NCI-H2081 (cell line): ENCODE measurements around the gene ROS1.
"Not testable (repeated sequence)": the region's sequence is repeated elsewhere in the genome, so short reads cannot be mapped to it uniquely, and the experiment has no call there.

Experiments used
- DNase-seq, 2 experiments: peaks; one replicate each; lab custom pipeline; 2025; lab: John Stamatoyannopoulos, UW

ROS1 gene

DNA sequence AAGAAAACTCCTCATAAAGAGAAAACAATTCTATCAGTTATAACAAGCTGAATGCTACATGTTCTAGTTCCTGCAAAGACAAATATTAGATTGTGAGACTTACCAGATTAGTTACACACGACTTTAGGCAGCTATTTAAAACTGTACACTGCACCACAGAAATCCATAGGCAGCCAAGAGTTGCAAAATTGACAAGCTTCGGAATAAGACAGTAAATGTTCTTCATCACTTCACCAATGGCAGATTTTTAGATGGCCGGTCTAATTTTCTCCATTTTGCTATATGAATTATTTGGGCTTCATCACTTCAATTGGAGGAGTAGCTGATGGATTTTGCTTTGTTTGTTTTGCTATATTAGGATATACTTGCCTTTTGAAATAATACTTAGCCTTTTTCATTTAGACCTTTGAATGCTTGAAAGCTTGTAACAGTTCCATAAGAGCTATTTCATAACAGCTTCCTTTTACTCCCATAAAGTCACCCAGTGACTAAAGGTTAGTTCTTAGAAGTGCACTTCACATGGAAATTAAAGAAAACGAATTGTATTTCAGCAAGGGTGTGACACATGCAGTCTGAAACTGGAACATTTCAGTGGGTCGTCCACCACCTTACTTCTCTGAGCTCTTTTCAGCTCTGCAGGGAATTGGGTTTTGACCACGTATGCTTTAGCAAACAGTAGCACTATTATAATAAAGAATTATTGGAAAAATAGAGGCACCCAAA lies at the start of gene ROS1:
Gene ROS1, minus strand, starts transcription at position 512 of the 723 bp plus-strand sequence. Its CDS starts 286 bp downstream, at position 226.
- DNase-seq, result no peak

DNA sequence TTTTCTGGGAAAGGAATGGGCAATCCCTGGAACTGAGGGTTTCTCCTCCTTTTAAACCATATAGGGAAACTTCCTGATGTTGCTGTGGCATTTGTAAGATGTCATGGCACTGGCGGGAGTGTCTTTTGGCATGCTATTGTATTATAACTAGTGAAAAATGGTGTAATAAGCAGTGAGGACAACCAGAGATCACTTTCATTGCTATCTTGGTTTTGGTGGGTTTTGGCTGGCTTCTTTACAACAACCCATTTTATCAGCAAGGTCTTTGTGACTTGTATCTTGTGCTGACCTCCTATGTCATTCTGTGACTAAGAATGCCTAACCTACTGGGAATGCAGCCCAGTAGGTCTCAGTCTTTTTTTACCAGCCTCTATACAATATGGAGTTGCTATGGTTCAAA lies 47.7 kb upstream of the ROS1 start:
- no peak for DNase-seq

DNA sequence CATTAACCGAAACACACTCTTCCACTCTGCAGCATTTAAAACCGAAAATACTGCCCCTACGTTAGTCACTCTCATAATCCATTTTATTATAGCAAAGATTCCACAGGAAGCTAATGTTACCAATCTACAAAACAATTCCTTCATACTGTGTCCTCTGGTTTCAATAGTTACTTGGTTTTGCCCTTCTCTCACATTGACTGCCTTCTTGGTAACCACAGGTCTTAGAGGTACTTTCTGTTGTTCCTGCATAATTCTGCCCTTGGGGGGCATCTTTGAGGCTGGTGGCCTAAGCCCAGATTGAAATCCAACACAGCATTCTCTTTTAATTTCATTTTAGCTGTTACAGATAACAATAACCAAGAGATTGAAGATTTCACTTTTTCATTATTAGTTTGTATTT lies 46.9 kb upstream of the ROS1 start:
- no peak for DNase-seq

DNA sequence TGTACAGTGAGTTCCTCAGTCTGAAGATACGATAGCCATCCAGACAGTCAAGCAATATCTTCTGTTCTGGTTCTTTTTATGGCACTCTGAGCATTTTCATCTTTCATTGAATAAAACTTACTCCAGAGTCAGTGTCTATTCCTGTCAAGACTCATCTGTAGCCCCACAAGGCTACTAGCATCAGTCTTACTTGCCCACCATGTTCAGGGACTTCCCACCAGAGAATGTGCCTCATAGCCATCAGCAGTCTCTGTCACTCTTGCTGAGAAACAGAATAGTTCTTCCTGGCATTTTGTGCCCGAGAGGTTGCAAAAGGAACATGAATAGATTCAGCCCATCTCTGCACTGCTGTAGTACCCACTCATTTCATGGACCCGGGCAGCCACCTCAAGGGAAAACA lies 44.0 kb upstream of the ROS1 start:
- no peak for DNase-seq

DNA sequence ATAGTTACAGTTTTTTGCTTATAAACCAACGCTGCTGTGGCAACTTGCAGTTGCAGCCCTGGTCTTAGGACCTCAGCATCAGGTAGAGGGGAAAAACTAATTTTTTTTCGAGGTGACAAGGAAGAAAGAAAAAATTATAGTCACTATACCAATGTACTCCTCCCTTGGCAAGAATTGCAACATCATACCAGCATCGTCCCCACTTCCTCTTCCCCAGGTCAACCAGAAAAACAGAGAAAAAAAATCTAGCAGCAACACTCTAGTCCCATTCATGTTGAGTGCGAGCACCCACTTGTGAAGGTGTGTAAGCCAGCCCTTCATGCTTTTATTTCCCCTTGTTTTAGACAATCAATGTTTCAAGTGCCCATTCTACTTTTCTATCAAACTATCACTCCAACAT lies 43.6 kb upstream of the ROS1 start:
- no peak for DNase-seq

DNA sequence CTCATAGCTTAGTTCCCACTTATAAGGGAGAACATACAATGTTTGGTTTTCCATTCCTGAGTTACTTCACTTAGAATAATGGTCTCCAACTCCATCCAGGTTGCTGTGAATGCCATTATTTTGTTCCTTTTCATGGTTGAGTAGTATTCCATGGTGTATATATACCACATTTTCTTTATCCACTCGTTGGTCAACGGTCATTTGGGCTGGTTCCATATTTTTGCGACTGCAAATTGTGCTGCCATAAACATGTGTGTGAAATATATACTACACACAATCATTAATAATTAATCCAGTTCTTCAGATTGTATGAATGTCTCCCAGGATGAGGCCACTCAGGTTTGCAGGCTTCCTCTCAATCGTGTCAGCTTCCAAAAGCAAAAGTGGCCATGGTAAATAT lies 42.8 kb upstream of the ROS1 start:
- not testable (repeated sequence) for DNase-seq

DNA sequence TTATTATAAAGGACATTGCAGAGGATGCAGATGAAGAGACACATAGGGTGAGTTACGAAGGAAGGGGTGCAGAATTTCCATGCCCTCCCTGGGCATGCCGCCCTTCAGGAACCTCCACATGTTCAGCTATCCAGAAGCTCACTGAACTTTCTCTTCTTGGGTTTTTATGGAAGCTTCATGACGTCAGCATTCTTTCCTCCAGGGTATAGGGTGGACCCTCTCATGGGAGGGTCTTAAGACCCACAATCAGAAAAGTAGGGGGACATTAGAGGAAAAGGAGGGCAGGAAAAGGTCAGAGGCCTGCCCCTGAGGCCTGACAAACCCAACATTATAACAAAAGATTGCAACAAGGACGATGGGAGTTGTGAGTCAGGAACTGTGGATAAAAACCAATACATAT lies 42.1 kb upstream of the ROS1 start:
- no peak for DNase-seq

DNA sequence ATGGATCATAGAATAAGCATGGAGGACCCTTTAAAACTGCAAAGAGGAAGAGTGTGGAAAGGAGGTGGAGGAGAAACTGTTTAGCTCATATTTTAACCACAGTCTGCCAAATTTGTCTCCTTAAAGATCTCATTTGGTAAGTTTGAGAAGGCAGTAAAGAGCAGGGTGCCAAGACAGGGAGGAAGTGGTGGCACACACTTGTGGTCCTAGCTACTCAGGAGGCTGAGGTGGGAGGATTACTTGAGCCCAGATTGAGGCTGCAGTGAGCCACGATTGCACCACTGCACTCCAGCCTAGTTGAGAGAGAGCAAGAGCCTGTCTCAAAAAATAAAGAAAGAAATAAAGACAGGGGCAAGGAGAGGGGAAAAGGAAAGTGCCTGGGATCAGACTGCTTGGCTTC lies 39.9 kb upstream of the ROS1 start:
- no peak for DNase-seq

DNA sequence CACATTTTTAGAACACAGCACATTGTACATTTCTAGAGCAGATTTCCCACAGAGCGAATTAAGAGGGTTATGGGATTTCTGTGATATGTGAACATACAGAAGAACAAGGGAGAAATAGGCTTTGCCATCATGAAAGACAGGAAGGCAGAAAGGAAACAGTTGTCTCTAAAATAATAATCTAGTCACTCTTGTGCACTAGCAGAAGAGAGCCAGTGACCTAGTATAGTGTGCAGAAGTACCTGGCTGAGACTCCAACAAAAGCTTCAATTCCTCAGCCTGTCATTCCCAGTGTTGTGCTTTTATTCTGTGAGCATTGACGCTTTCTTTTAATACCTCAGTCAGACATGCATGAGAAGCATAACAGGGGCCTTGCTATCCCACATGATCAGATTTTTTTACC lies 39.0 kb upstream of the ROS1 start:
- no peak for DNase-seq

DNA sequence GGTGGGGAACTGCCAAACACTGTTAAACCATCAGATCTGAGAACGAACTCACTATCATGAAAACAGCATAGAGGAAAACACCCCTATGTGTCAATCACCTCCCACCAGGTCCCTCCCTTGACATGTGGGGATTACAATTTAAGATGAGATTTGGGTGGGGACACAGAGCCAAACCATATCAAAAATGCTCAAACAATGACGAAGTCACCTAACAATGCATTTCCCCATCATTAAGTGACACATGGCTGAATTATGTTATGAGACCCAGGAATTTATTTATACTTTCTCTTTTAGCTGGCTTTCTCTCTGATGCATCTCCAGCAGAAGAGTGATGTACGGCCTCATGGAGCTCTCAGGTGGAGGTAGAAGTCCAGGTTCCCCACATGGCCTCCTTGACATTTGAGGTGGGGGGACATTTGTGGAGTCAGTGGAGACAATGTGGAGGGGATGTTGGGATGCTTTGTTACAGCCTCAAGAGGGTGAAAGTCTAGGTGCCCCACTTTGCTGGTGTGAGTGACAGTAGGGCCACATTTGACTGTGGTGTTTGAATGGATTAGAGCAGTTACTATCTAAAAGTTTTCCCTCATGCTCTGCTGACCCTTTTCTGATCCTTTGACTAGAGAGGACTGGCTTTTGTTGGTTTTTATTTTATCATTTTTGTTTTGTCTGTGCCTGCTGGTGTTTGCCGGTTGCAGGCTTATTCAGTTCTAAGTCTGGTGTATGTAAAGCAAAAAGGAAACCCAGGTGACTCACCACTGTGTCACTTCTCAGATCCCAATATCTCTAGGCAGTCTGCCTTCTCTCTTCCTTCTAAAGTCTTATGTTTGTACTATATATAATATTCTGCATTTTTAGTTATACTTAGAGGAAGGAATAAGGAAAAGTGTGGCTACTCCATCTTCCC lies 38.3 kb upstream of the ROS1 start:
- DNase-seq, result no peak

DNA sequence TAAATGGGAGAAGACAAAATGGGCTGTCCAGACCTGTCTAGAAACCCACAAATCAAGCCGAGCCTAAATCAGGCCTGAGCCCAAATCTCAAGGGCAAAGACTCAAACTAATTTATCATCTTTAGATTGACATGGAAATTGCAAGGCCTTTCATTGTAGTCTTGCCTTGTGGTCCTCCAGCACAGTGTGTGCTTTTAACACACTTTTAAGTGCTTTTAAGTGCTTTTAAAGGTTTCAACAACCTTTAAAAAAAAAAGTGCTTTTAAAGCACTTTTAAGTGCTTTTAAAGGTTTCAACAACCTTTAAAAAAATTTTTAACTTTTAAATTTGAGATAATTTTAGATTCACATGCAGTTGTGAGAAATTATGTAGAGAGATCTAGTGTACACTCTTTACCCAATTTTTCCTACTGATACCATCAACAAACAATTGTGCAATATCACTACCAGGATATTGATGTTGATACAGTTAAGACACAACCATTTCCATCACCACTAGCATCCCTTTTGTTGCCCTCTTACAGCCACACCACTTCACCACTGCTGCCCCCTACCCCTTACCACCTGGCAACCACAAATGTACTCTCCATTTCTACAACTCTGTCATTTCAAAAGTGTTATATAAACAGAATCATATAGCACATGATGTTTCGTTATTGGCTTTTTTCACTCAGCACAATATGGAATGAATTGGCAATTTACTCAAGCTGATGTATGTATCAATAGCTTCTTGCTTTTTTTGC lies 33.6 kb upstream of the ROS1 start:
- no peak for DNase-seq

DNA sequence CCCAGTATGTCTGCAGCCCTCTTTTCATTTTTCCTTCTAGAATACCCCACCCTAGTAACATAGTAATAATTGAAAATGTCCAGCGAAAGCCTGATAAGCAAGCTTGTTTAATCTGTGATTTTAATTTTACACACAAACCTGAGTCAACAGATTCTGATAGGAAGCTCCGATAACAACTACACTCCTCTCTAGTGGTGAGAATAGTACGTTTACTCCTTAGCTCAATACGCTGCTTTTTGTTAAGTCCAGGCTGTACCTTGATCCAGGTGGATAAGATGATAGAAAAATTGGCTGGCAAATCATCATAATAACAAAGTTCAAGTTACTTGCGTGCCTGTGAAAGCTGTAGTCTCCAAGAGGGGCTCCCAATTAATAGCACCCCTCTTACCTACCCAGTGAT lies 31.3 kb upstream of the ROS1 start:
- no peak for DNase-seq

DNA sequence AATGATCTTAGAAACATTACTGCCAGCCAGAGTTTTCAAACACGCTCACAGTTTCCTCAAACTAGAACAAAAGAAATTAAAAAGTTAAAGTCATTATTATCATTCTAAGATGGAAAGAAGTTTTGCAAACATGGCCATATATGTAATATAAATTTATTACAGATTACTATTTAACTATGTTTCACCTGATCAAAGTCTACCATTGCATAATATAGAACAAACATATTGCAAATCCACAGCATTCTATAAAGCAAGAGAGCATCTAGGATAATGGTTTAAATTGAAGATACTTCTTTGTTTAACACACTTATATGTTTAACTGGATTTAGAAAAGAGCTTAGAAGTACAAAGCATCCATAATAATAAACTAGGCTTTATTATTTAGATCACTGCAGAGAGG lies 30.5 kb upstream of the ROS1 start:
- no peak for DNase-seq

DNA sequence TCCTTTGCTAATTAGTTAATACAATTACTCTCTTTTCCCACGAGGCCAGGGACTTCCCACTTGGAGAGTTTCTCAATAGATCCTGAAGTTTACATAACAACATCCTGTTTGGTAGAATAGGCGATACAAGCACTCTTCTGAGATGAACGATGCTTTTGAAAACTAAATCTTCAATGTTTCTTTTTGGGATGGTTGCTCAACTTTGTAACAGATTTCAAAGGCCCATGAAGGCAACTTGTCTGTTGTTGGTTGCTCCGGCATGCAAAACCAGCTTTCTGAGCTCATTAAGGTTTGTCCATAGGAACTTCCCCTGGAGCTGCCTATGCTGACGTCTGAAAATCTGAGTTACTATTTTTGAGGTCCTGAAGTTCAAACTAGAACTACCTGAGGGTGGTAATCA lies 25.9 kb upstream of the ROS1 start:
- DNase-seq, result no peak

DNA sequence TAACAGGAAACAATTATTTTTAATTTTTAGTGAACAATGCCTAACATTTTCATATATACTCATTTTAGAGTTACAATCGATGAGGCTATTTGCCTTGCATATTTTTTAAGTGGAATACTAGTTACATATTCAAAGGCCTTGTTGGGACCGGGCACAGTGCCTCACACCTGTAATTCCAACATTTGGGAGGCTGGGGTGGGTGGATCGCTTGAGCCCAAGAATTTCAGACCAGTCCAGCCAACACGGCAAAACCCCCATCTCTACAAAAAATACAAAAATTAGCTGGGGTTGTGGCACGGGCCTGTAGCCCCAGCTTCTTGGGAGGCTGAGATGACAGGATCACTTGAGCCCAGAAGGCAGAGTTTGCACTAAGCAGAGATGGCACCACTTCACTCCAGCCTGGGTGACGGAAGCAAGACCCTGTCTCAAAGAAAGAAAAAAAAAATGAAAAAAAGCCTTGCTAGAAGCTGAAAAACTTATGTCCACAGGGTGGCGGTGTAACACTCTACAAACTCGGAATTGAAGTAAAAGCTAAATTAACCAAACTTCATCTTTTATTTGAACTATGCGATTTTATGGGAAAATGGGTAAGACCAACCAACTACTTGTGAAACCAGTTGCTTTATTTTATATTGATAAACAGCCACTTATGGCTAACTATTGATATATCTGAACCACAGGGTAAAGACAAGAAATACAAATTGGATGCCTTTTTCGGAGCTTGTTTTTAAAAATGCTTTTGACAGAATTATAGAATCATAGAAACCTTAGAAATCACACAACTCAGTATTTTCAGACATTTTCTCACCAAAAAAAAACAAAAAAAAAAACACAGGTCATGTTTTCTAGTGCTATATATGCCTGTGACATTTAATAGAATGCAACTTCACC lies 24.1 kb upstream of the ROS1 start:
- DNase-seq, result peak; percentile 50 to 55

DNA sequence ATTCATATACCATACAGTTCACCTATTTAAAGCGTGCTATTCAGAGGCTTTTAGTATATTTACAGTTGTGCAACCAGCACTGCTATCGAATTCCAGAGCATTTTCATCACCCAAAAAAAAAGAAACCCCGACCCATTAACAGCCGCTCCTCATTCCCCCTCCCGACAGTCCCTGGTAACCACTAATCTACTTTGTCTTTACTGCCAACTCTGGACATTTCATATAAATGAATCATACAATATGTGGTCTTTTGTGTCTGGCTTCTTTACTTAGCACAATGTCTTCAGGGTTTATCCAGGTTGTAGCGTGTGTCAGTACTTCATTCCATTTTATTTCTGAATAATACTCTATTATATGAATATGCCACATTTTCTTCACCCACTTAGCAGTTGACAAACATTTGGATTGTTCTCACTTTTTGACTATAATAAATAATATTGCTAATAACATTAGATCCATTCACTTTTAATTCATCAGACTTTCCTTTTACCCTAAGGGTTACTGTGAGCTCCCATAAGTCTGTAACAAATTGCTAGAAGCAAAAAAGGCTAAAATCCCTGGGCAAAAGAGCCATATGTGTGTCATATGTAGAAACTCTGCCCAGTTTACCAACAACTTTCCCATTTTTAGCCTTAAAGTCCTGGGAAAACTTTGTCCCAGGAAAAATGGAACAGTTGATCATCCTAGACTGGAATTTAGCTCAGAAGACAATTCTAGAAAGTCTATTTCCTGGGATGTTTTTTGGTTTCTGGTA lies 23.2 kb upstream of the ROS1 start:
- no peak for DNase-seq

DNA sequence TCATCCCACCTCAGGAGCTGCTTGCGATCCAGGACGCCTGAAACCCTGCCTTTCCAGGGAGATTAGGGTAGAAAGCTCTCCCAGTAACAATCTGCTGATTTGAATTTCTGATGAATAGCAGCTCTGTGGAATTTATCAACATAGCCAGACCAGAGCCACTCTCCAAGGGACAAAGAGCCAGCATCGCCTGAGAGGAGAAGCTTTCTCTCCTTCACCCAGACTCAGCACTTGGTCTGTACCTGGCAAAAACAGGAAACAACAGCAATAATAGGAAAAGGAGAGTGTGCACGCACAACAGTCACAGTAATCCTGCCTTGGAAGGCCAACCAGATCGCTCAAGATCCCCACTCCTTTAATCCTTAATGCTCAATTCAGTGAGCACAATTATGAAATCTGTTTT lies 22.3 kb upstream of the ROS1 start:
- DNase-seq, result no peak

DNA sequence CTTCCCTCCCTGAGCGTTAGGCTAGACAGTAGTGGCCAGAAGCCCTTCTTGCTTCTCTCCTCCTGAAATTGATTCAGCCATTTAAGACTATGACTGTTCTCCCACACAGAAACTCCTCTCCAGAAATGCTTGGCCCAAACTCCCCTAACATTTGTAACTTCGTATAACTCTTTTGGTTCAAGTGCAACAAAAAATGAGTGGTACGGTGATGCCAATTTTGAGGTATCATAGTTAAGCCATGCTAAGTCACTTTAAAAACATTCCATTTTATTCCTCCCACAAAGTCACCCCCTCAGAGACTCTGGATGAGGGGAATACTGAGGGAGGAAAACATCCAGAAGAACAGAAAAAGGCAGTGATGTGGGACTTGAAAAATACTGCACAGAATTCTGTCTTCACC lies 21.1 kb upstream of the ROS1 start:
- DNase-seq, result no peak

DNA sequence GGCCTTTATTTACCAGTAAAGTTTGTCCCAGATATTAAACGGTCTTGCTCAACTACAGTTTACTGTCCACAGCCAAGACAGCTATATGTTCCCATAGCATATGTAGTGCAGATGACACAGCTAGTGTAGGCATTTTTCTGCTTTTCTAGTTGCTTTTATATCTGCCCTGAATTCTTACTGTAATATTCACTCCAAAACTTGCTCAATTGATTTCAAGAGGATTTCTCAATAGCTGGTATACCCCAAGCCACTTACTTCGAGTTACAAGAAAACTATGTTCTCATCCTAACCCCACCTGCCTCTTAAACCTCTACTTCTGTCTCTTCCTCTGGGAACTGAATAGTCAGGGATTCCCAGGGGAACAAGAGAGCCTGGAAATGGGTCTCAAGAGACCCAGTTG lies 18.9 kb upstream of the ROS1 start:
- no peak for DNase-seq

DNA sequence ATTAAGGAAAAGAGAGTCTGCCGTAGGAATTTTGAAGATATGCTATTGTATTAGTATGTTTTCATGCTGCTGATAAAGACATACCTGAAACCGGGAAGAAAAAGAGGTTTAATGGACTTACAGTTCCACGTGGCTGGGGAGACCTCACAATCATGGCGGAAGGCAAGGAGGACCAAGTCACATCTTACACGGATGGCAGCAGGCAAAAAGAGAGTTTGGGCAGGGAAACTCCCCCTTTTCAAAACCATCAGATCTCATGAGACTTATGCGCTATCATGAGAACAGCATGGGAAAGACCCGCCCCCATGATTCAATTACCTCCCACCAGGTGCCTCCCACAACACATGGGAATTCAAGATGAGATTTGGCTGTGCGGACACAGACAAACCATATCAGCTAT lies 16.6 kb upstream of the ROS1 start:
- DNase-seq, result not testable (repeated sequence)

DNA sequence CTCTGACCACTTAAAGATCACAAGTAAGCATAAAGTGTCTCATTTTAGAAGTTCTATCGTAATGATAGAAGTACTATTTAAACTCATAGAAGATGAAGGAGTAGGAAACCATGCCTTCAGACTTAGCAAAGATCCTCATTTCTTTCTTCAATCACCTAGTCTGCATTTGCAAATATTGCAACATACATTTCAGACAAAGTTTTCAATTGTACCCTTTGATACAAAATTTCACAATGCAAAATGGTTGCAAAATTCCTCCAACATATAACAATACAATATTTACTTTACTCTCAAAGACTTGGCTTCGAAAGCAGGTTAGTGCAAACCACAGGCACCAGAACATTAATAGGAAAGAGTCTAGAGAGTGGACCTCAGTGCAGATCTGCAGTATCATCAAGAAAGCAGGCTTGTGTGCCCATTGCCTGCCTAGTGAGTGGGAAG lies 16.1 kb upstream of the ROS1 start:
- no peak for DNase-seq
